Vagina (tissue), 2 donors: ENCODE data around the gene AP3D1. TPM values are rescaled to one million over a fixed set of nuclear protein-coding genes. Genes with fewer than 3 reads are reported as not detected.
A peak's percentile ranks its signal among the peaks of the same experiment; 100 is the strongest.

ENCODE experiments used
- DNase-seq, 2 donors: peaks; one replicate each; pipeline ENCODE4 v3.0.0-alpha.2; 2017; ENCODE audit errors: extremely low spot score in 2 of 2
- H3K27ac ChIP-seq: fragments of 200-600 bp; sonication (generic); one replicate; pipeline ENCODE4 v1.5.1; 2019
- H3K27me3 ChIP-seq: fragments of 200-600 bp; sonication (generic); one replicate; pipeline ENCODE4 v1.5.1; 2019
- H3K36me3 ChIP-seq, 2 donors: fragments of 200-600 bp; sonication (generic); one replicate each; pipeline ENCODE4 v1.5.1; 2017 to 2019
- H3K4me1 ChIP-seq: fragments of 200-600 bp; sonication (generic); one replicate; pipeline ENCODE4 v1.5.1; 2019
- H3K4me3 ChIP-seq, 2 donors: fragments of 200-600 bp; sonication (generic); 1 replicate in 1 of 2; 2 replicates in 1 of 2; pipeline ENCODE4 v1.5.1; 2016 to 2019
- H3K9me3 ChIP-seq: fragments of 200-600 bp; sonication (generic); one replicate; pipeline ENCODE4 v1.5.1; 2019
- POLR2A ChIP-seq, 2 donors: fragments of 450-650 bp; IDR thresholded peaks; one replicate each; pipeline ENCODE4 v1.6.1; 2017; ENCODE audit warnings: antibody characterized with exemption in 2 of 2, mild to moderate bottlenecking in 2 of 2, moderate library complexity in 2 of 2
- POLR2AphosphoS5 ChIP-seq, 2 donors: sonication (generic); formaldehyde crosslinking; IDR thresholded peaks; one replicate each; pipeline ENCODE4 v1.9.0; 2017; ENCODE audit warnings: antibody characterized with exemption in 2 of 2, mild to moderate bottlenecking in 2 of 2, low read depth in 1 of 2; ENCODE audit not compliant: insufficient read depth in 1 of 2
- intact Hi-C: fragments of 100-400 bp; cut with DNase I; formaldehyde crosslinking; loops from one replicate; pipeline ENCODE4 v1.15.1; 2023
- total RNA-seq: library from RNA; depleted of rRNA; stranded (reverse); fragments of >200 nt; gene quantifications from one replicate; pipeline ENCODE4 v1.2.3, GENCODE V29; 2016
- TF ChIP-seq, protein P1 (sequence below), 3 experiments: fragments of 450-650 bp in 2 of 3; fragments of 200-600 bp in 1 of 3; sonication (generic) in 1 of 3; IDR thresholded peaks; one replicate each; pipeline ENCODE4 v1.5.1; 2017 to 2019; ENCODE audit warnings: antibody characterized with exemption in 3 of 3, mild to moderate bottlenecking in 2 of 3, moderate library complexity in 2 of 3

AP3D1 gene
- total RNA-seq, 1 donor from 2014 or later, result 62.9 TPM

DNA sequence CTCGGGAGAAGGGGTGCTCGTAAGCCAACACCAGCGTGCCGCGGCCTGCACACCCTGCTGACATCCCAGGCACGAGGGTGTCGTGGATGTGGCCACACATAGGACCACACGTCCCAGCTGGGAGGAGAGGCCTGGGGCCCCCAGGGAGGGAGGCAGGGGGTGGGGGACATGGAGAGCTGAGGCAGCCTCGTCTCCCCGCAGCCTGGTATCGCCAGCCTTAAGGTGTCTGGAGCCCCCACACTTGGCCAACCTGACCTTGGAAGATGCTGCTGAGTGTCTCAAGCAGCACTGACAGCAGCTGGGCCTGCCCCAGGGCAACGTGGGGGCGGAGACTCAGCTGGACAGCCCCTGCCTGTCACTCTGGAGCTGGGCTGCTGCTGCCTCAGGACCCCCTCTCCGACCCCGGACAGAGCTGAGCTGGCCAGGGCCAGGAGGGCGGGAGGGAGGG lies 52.3 kb downstream of the AP3D1 start:
- intact Hi-C loops, result no loop called here
- H3K4me1 ChIP-seq, result peaks cover 26% of the 10 kb centered on the region

GRCh38 chr19:2097886-2098327 lies 53.5 kb downstream of the AP3D1 start:
- Histone ChIP-seq H3K27ac (no peak overlapping the region), H3K4me3 (no peak overlapping the region)
- intact Hi-C loops, result no loop called here

More for the DNA sequence above, 52.3 kb downstream of the AP3D1 start:
- no peaks in the 10 kb centered on the region for H3K27me3 ChIP-seq
- TF ChIP-seq, protein P1, sequence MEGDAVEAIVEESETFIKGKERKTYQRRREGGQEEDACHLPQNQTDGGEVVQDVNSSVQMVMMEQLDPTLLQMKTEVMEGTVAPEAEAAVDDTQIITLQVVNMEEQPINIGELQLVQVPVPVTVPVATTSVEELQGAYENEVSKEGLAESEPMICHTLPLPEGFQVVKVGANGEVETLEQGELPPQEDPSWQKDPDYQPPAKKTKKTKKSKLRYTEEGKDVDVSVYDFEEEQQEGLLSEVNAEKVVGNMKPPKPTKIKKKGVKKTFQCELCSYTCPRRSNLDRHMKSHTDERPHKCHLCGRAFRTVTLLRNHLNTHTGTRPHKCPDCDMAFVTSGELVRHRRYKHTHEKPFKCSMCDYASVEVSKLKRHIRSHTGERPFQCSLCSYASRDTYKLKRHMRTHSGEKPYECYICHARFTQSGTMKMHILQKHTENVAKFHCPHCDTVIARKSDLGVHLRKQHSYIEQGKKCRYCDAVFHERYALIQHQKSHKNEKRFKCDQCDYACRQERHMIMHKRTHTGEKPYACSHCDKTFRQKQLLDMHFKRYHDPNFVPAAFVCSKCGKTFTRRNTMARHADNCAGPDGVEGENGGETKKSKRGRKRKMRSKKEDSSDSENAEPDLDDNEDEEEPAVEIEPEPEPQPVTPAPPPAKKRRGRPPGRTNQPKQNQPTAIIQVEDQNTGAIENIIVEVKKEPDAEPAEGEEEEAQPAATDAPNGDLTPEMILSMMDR (IDR thresholded peaks at IDR 0.05), result no peak
- TF ChIP-seq POLR2AphosphoS5 (IDR thresholded peaks at IDR 0.05; ENCODE audit: insufficient read depth in 1 of 2, low read depth in 1 of 2), result no peak
- no peak overlapping the region for H3K27ac ChIP-seq
- H3K9me3 ChIP-seq, result no peaks in the 10 kb centered on the region
- H3K4me3 ChIP-seq, result no peak overlapping the region
- DNase-seq, result no peak
- H3K36me3 ChIP-seq, result peaks cover 0 to 29% of the 10 kb centered on the region in 2 donors

GRCh38 chr19:2097203-2097885 lies 54.0 kb downstream of the AP3D1 start:
- peaks cover 38% of the 10 kb centered on the region for H3K4me1 ChIP-seq
- peaks cover 0 to 29% of the 10 kb centered on the region in 2 donors for H3K36me3 ChIP-seq
- TF ChIP-seq POLR2AphosphoS5 (IDR thresholded peaks at IDR 0.05; ENCODE audit: insufficient read depth in 1 of 2, low read depth in 1 of 2), result peak in 1 of 2 donors; percentile 17
- TF ChIP-seq, protein P1 (IDR thresholded peaks at IDR 0.05), result no peak
- no peak for TF ChIP-seq POLR2A (IDR thresholded peaks at IDR 0.05)
- no peak for DNase-seq
- no peaks in the 10 kb centered on the region for H3K27me3 ChIP-seq
- H3K9me3 ChIP-seq, result no peaks in the 10 kb centered on the region
- peak overlapping the region; percentile 91 for H3K27ac ChIP-seq
- intact Hi-C loops, result no loop called here
- peak overlapping the region; percentile 35 to 59 for H3K4me3 ChIP-seq

More at GRCh38 chr19:2097886-2098327, 53.5 kb downstream of the AP3D1 start:
- no peak for DNase-seq
- Histone ChIP-seq H3K27me3 (no peaks in the 10 kb centered on the region), H3K36me3 (peaks cover 0 to 29% of the 10 kb centered on the region in 2 donors), H3K9me3 (no peaks in the 10 kb centered on the region), H3K4me1 (peaks cover 36% of the 10 kb centered on the region)
- TF ChIP-seq POLR2AphosphoS5 (IDR thresholded peaks at IDR 0.05; ENCODE audit: insufficient read depth in 1 of 2, low read depth in 1 of 2) (no peak), POLR2A (IDR thresholded peaks at IDR 0.05) (no peak)
- TF ChIP-seq, protein P1 (IDR thresholded peaks at IDR 0.05), result no peak

DNA sequence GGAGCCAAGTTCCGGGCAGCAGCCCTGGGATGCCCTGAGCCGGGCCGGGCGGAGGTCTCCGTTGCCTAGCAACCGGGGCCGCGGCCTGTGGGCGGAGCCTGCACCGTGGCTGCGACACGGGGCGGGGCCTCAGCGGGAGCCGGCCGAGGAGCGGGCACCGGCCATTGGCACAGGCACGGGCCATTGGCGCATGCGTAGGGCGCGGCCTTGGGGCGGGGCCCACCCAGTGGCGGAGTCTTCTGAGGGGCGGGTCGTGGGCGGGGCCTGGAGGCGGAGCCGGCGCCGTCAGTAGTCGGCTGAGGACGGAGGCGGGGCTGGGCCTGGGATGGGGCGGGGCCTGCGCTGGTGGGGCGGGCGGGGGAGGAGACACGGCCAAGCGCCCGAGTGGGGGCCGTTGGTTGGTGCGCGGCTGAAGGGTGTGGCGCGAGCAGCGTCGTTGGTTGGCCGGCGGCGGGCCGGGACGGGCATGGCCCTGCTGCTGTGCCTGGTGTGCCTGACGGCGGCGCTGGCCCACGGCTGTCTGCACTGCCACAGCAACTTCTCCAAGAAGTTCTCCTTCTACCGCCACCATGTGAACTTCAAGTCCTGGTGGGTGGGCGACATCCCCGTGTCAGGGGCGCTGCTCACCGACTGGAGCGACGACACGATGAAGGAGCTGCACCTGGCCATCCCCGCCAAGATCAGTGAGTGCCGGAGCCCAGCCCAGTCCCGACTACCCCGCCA lies 54.7 kb downstream of the AP3D1 start, which contains the start of gene IZUMO4:
IZUMO4 (plus strand) TSS at position 436 of the 723 bp plus-strand sequence; CDS start at position 467, 31 bp downstream.
- Histone ChIP-seq H3K9me3 (no peaks in the 10 kb centered on the region), H3K4me1 (peaks cover 45% of the 10 kb centered on the region), H3K4me3 (peak within 1 kb of the TSS; percentile 59 to 63), H3K27ac (peak within 1 kb of the TSS; percentile 91), H3K36me3 (peaks cover 0 to 24% of the 10 kb centered on the region in 2 donors), H3K27me3 (no peaks in the 10 kb centered on the region)
- intact Hi-C loops, result no loop called here
- peak; percentile 97 to 99 for DNase-seq
- TF ChIP-seq POLR2A (IDR thresholded peaks at IDR 0.05) (peak in 1 of 2 donors; percentile 4), POLR2AphosphoS5 (IDR thresholded peaks at IDR 0.05; ENCODE audit: insufficient read depth in 1 of 2, low read depth in 1 of 2) (peak in 1 of 2 donors; percentile 24)
- TF ChIP-seq, protein P1 (IDR thresholded peaks at IDR 0.05), result peak in 1 of 3 experiments; percentile 26
